ENCODE measurements around the gene ACSBG1. TPM values are rescaled to one million over a fixed set of nuclear protein-coding genes. Genes with fewer than 3 reads are reported as not detected.

ACSBG1 gene
- polyA plus RNA-seq, 1 donor (not counting 4 experiments of a cell fraction or from before 2014, with no cell fraction given): 0.01 TPM

DNA sequence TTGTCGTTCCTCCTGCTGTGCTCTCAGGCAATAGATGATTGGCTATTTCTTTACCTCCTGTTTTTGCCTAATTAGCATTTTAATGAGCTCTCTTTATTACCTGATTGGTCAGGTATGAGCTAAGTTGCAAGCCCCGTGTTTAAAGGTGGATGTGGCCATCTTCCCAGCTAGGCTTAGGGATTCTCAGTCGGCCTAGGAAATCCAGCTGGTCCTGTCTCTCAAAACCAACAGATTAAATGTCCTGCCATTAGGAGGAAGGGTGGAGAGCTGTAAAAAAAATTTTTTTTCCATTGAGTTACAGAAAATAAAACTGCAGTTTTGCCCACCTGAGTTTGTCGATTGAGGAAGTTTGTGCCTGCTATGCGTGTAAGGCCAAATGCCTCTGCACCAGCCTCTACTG lies 5.4 kb upstream of the ACSBG1 start:
- DNase-seq (ENCODE audit: low read depth, low spot score) (no peak), FAIRE-seq (no peak)
- H3K27ac ChIP-seq (ENCODE audit: control insufficient read depth, insufficient read depth, low read length): no peak overlapping the region
- no peak overlapping the region for H3K9ac ChIP-seq (ENCODE audit: control insufficient read depth, extremely low read depth, insufficient read depth, low read length)
- no peak for TF ChIP-seq EZH2 (IDR thresholded peaks at IDR 0.05; ENCODE audit: low read length)
- TF ChIP-seq, protein P1, sequence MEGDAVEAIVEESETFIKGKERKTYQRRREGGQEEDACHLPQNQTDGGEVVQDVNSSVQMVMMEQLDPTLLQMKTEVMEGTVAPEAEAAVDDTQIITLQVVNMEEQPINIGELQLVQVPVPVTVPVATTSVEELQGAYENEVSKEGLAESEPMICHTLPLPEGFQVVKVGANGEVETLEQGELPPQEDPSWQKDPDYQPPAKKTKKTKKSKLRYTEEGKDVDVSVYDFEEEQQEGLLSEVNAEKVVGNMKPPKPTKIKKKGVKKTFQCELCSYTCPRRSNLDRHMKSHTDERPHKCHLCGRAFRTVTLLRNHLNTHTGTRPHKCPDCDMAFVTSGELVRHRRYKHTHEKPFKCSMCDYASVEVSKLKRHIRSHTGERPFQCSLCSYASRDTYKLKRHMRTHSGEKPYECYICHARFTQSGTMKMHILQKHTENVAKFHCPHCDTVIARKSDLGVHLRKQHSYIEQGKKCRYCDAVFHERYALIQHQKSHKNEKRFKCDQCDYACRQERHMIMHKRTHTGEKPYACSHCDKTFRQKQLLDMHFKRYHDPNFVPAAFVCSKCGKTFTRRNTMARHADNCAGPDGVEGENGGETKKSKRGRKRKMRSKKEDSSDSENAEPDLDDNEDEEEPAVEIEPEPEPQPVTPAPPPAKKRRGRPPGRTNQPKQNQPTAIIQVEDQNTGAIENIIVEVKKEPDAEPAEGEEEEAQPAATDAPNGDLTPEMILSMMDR (optimal IDR thresholded peaks at IDR 0.05 in 1 of 3, IDR thresholded peaks at IDR 0.05 in 1 of 3, conservative IDR thresholded peaks at IDR 0.05 in 1 of 3; ENCODE audit: extremely low read depth in 1 of 3, insufficient read depth in 2 of 3, low read length in 3 of 3): no peak
- no peaks in the 10 kb centered on the region for H3K36me3 ChIP-seq (ENCODE audit: control insufficient read depth in 2 of 2, extremely low read depth in 1 of 2, insufficient read depth in 2 of 2, low read length in 2 of 2)
- no peaks in the 10 kb centered on the region for H4K20me1 ChIP-seq (ENCODE audit: control insufficient read depth, extremely low read depth, insufficient read depth, low read length)
- H3K9me3 ChIP-seq (ENCODE audit: control insufficient read depth, low read depth, low read length): no peaks in the 10 kb centered on the region
- dilution Hi-C loops (cut with MboI; ENCODE audit: extremely low pct_ligation_motif_present, low sequenced_read_pairs): no loop called here
- H3K4me2 ChIP-seq (ENCODE audit: control insufficient read depth, extremely low read depth, insufficient read depth, low read depth, low read length): no peak overlapping the region
- H2AFZ ChIP-seq (ENCODE audit: control insufficient read depth, low read length): no peak overlapping the region
- H3K79me2 ChIP-seq (ENCODE audit: control insufficient read depth, insufficient read depth, low read length): no peaks in the 10 kb centered on the region
- no peaks in the 10 kb centered on the region for H3K9me1 ChIP-seq (ENCODE audit: control insufficient read depth, extremely low read depth, insufficient read depth, low read length)
- H3K4me3 ChIP-seq (ENCODE audit: control insufficient read depth in 2 of 3, extremely low read depth in 1 of 3, insufficient read depth in 2 of 3, low read depth in 1 of 3, low read length in 3 of 3): no peak overlapping the region
- H3K4me1 ChIP-seq (ENCODE audit: control insufficient read depth, extremely low read depth, insufficient read depth, low read length): no peaks in the 10 kb centered on the region
- peaks cover 11% of the 10 kb centered on the region for H3K27me3 ChIP-seq (ENCODE audit: control insufficient read depth, extremely low read depth, insufficient read depth, low read length)

DNA sequence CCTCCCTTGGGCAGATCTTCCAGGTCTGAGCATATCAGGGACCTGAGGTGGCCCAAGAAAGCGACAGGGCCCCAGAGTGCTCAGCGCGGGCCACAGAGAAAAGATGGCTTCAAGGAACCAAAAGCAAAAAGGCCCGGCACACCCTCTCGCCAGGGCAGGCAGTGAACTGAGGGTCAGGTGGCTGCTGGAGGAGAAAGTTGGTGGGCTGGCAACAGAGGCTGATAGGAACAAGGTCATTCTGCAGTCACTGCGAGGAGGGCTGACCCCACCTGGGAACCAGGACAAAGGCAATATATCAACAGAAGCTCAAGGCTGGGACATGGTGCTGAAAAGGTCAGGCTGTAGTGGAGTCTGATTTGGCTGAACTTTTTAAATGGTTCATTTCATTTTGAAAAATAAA lies 2.8 kb upstream of the ACSBG1 start:
- no peak overlapping the region for H3K4me3 ChIP-seq (ENCODE audit: control insufficient read depth in 2 of 3, extremely low read depth in 1 of 3, insufficient read depth in 2 of 3, low read depth in 1 of 3, low read length in 3 of 3)
- no peaks in the 10 kb centered on the region for H3K9me1 ChIP-seq (ENCODE audit: control insufficient read depth, extremely low read depth, insufficient read depth, low read length)
- FAIRE-seq: no peak
- no peak overlapping the region for H3K4me2 ChIP-seq (ENCODE audit: control insufficient read depth, extremely low read depth, insufficient read depth, low read depth, low read length)
- no peak overlapping the region for H2AFZ ChIP-seq (ENCODE audit: control insufficient read depth, low read length)
- DNase-seq (ENCODE audit: low read depth, low spot score): no peak
- no peak overlapping the region for H3K27ac ChIP-seq (ENCODE audit: control insufficient read depth, insufficient read depth, low read length)
- H3K79me2 ChIP-seq (ENCODE audit: control insufficient read depth, insufficient read depth, low read length): no peaks in the 10 kb centered on the region
- TF ChIP-seq, protein P1 (optimal IDR thresholded peaks at IDR 0.05 in 1 of 3, IDR thresholded peaks at IDR 0.05 in 1 of 3, conservative IDR thresholded peaks at IDR 0.05 in 1 of 3; ENCODE audit: extremely low read depth in 1 of 3, insufficient read depth in 2 of 3, low read length in 3 of 3): no peak
- no peak for TF ChIP-seq EZH2 (IDR thresholded peaks at IDR 0.05; ENCODE audit: low read length)
- dilution Hi-C loops (cut with MboI; ENCODE audit: extremely low pct_ligation_motif_present, low sequenced_read_pairs): no loop called here
- H3K9me3 ChIP-seq (ENCODE audit: control insufficient read depth, low read depth, low read length): no peaks in the 10 kb centered on the region
- H3K9ac ChIP-seq (ENCODE audit: control insufficient read depth, extremely low read depth, insufficient read depth, low read length): no peak overlapping the region
- peaks cover 11% of the 10 kb centered on the region for H3K27me3 ChIP-seq (ENCODE audit: control insufficient read depth, extremely low read depth, insufficient read depth, low read length)
- H3K4me1 ChIP-seq (ENCODE audit: control insufficient read depth, extremely low read depth, insufficient read depth, low read length): no peaks in the 10 kb centered on the region
- H3K36me3 ChIP-seq (ENCODE audit: control insufficient read depth in 2 of 2, extremely low read depth in 1 of 2, insufficient read depth in 2 of 2, low read length in 2 of 2): no peaks in the 10 kb centered on the region
- H4K20me1 ChIP-seq (ENCODE audit: control insufficient read depth, extremely low read depth, insufficient read depth, low read length): no peaks in the 10 kb centered on the region

All from keratinocyte (primary cell).